GM15510 (cell line): ENCODE measurements around the gene LRRC45.
A peak's percentile ranks its signal among the peaks of the same experiment; 100 is the strongest.

Experiments
- POLR2A ChIP-seq: IDR thresholded peaks from 3 replicates; pipeline ENCODE4 v1.6.1; 2011; ENCODE audit warnings: borderline replicate concordance; ENCODE audit not compliant: insufficient read length; ENCODE audit errors: extremely low read depth

LRRC45 gene

DNA sequence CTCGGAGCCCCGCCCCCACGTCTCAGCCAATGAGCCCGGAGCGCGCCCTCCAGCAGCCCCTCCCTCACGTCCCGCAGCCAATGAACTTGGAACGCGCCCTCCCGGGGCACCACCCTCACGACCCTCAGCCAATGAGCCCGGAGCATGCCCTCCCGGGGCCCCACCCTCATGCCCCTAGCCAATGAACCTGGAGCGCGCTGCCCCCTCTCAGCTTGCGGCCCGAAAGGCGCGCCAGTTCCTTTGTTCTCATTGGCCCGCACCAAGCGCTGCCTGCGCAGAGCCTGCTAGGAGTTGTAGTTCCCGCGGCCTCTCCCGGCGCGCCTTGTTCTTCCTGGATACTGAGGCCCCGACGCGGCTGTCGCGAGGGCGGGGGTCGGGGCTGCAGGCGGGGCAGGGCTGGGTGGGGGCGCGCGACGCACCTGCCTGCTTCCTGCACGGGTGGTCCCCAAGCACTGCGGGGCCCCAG, at the start of gene LRRC45:
TSS of gene LRRC45 (plus strand) at position 325 of the 466 bp plus-strand sequence. CDS start 339 bp downstream, outside the sequence.
- TF ChIP-seq POLR2A, result no peak

GRCh38 chr17:81973432-81973831, 49.7 kb upstream of the LRRC45 start:
- no peak for TF ChIP-seq POLR2A

DNA sequence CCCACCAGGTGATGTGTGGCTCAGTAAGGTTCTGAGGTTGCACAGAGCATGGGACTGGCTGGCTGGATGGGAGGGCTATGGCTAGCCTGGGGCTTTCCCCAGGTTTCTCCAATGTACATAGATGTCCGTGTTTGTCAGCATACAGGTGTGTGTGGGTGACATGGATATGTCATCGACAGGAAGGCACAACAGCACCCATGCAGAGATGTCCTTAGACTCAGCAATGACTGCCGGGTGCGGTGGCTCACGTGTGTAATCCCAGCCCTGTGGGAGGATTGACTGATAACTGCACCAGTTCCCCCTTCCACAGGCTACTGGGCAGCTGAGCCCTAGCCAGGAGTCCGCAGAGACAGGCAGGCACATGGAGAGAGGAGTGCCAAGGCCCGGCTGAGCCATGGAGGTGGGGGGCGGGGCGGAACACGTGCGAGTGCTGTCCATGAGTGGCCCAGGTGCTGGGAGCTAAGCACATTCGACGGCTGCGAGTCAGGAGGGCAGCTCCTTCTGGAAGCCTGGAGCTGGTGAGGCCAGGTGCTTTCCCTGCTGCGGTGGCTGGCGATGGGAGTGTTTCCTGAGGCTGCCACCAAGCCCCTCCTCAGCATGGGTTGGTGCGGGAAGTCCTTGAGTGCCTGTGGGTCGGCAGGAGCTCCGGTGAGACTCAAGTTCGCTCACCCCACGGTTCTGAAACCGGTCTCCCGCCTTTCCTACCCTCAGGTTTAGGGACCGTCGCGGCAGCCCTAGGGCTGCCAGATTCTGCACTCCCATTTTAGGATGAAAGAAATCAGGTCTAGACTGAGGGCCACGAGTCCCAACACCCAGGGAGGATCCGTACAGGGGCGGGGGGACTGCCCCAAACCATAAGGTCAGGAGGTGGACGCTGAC, 46.5 kb upstream of the LRRC45 start:
- TF ChIP-seq POLR2A, result no peak

GRCh38 chr17:81977211-81977808, 45.8 kb upstream of the LRRC45 start, which contains the start of gene ASPSCR1:
TSS of gene ASPSCR1 (plus strand) at chr17:81977629. CDS start at chr17:81977647, 18 bp downstream.
- peak; percentile 97 for TF ChIP-seq POLR2A

DNA sequence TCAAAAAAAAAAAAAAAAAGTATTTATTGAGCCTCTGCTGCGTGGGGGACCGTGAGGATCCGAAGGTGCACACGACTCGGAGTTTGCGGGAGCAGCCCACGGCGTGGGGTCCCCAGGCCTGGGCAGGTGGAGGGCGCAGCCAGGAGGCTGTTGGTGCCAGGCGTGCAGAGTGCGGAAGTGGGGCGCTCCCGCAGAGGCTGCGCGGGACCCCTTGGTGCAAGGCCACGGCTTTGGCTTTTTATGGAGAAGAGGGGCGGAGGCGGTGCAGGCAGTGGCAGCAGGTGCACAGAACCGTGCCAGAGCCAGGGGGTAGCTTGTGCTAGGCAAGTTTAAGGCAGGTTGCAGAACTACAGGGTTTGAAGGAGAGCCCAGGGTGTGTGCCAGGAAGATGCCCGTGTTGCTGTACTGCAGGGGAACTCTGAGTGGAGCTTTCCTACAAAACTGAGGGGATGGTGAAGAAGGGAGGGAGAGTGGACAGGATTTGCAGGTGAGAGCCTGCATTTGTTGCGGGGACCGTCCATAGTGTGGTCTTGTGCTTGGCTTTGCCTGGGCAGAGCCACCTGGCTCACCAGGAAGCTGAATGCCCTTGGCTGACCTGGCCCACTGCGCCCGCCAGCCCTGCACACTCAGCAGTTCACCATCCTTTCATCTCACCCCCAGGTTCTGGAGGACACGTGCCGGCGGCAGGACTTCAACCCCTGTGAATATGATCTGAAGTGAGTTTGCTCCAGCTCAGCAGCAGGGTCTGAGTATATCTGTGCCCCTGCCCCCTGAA, 44.4 kb upstream of the LRRC45 start:
- TF ChIP-seq POLR2A, result no peak

- TF ChIP-seq POLR2A, result no peak
These were observed 43.0 kb upstream of the LRRC45 start for GRCh38 chr17:81980122-81980521.

DNA sequence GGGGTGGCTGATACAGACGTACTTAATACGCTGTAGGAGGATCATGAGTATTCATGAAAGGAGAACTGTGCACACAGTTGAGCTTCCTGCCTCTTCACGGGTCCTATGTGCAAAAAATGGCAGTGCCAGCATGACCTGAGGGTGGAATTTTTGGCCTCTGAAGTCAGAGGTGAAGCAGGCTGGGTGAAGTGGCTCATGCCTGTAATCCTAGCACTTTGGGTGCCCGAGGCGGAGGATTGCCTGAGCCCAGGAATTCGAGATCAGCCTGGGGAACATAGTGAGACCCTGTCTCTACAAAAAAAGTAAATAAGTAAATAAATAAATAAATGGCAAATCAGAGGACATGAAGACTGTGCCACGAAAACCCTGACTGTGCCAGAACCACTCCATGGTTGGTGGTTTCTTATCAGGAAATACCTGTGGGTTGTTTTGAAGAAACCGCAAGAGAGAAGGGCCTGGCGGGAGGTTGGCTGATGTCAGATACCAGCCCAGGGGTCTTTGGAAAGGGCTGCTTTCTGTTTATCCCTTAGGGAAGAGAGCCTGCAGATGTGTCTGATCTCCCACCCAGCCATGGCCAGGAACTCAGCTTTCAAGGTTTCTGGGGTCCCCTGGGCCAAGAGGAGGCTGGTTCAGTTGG, 42.3 kb upstream of the LRRC45 start:
- TF ChIP-seq POLR2A, result no peak

DNA sequence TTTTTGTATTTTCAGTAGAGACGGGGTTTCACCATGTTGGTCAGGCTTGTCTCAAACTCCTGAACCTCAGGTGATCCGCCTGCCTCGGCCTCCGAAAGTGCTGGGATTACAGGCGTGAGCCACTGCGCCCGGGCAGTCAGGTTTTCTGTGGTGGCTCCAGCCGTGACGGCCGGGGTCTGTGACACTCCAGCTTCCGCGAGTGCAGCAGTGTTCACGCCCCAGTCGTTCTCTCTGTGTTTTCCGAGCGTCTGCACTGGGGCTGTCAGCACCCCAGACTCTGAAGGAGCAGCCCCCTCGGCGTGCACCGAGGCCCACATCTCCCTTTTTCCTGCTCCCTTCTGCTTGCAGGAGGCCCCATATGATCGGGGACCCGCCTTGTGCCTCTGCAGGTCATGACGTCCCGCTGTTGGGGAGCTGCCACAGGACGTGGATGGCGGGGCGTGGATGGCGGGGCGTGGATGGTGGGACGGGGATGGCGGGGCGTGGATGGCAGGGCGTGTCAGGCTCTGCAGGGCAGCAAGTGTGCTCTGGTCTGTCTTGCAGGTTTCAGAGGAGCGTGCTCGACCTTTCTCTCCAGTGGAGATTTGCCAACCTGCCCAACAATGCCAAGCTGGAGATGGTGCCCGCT, 40.0 kb upstream of the LRRC45 start:
- TF ChIP-seq POLR2A, result no peak

- TF ChIP-seq POLR2A, result no peak
These were observed 39.3 kb upstream of the LRRC45 start for GRCh38 chr17:81983639-81984373.

- no peak for TF ChIP-seq POLR2A
These were observed 38.2 kb upstream of the LRRC45 start for GRCh38 chr17:81984773-81985410.

DNA sequence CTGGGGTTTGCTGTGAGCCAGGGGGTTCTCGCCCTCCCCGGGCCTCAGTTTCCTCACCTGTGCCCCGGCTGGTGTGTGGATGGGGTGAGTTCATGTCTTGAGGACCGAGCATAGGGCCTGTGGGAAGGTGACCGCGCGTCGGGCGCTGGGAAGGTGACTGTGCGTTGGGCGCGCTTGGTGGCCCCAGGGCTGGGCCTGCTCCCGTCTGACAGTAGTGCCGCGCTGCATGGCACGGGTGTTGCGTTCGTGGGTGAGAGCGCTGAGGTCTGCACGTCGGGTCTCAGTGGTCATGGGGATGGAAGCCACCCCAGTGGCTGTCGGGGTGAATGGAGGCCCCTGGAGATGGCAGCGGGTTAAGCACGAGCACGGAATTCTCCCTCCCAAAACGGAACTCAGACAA, 36.5 kb upstream of the LRRC45 start:
- TF ChIP-seq POLR2A, result no peak

- no peak for TF ChIP-seq POLR2A
These were observed 35.8 kb upstream of the LRRC45 start for GRCh38 chr17:81987161-81987770.
